Measurements from ENCODE around the gene AQP12B. TPM values are rescaled to one million over a fixed set of nuclear protein-coding genes. Genes with fewer than 3 reads are reported as not detected.
"Not testable (repeated sequence)": the region's sequence is repeated elsewhere in the genome, so short reads cannot be mapped to it uniquely, and the experiment has no call there.

Gene AQP12B
- total and polyA plus RNA-seq, 2 donors: under 0.01 to 0.11 TPM

DNA sequence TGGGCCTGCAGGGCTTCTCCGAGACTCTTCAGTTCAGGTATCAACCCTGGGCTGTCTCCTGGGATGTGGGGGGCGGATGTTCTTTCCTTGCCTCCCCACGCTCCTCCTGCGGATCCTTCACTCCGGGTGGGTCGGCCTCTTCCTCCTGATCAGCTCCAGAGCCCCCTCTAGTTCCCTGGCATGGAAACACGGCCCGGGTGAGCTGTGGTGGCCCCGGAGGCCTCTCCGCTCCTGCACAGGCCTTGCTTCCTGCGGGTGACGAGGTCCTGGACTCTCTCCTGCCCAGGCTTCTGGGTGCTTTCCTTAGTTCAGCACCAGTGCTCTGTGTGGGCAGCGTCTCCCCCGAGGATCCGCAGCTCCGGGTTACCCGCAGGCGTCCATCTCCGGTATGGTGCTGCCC, 12.9 kb upstream of the AQP12B start:
- not testable (repeated sequence) for H3K36me3 ChIP-seq (ENCODE audit: control insufficient read depth in 2 of 2, insufficient read depth in 2 of 2, low read length in 1 of 2); H3K27me3 ChIP-seq (ENCODE audit: control insufficient read depth in 2 of 2, insufficient read depth in 1 of 2, low read length in 1 of 2); DNase-seq (ENCODE audit: low read depth in 6 of 9, low spot score in 9 of 9); H3K4me3 ChIP-seq (ENCODE audit: low read length in 2 of 2); H3K9me3 ChIP-seq (ENCODE audit: control insufficient read depth in 2 of 2, insufficient read depth in 1 of 2, low read length in 1 of 2); H3K27ac ChIP-seq (ENCODE audit: low read depth in 1 of 2, low read length in 1 of 2); H3K4me1 ChIP-seq (ENCODE audit: control insufficient read depth in 2 of 2, insufficient read depth in 2 of 2, low read length in 2 of 2)
- no CpG with 5 or more reads among the region's 19 CpGs for WGBS

DNA sequence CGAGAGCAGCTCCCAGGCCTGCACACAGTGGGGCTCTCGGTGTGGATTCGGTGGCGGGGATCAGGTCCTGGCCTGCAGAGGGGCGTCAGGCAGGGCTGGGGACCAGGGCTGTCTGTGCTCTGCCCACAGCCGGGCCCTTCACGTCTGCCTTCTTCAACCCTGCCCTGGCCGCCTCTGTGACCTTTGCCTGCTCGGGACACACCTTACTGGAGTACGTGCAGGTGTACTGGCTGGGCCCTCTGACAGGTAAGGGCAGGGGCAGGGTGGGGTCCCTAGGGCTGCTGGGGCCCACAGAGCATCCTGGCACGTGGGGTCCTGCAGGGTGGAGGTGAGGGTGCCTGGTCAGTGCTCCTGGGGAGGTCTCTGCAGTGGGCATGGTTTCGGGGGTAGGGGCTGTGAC, 11.6 kb upstream of the AQP12B start:
- no CpG with 5 or more reads among the region's 12 CpGs for WGBS
- not testable (repeated sequence) for H3K9me3 ChIP-seq (ENCODE audit: control insufficient read depth in 2 of 2, insufficient read depth in 1 of 2, low read length in 1 of 2); H3K4me3 ChIP-seq (ENCODE audit: low read length in 2 of 2); H3K4me1 ChIP-seq (ENCODE audit: control insufficient read depth in 2 of 2, insufficient read depth in 2 of 2, low read length in 2 of 2); H3K27me3 ChIP-seq (ENCODE audit: control insufficient read depth in 2 of 2, insufficient read depth in 1 of 2, low read length in 1 of 2); H3K27ac ChIP-seq (ENCODE audit: low read depth in 1 of 2, low read length in 1 of 2); DNase-seq (ENCODE audit: low read depth in 6 of 9, low spot score in 9 of 9); H3K36me3 ChIP-seq (ENCODE audit: control insufficient read depth in 2 of 2, insufficient read depth in 2 of 2, low read length in 1 of 2)

DNA sequence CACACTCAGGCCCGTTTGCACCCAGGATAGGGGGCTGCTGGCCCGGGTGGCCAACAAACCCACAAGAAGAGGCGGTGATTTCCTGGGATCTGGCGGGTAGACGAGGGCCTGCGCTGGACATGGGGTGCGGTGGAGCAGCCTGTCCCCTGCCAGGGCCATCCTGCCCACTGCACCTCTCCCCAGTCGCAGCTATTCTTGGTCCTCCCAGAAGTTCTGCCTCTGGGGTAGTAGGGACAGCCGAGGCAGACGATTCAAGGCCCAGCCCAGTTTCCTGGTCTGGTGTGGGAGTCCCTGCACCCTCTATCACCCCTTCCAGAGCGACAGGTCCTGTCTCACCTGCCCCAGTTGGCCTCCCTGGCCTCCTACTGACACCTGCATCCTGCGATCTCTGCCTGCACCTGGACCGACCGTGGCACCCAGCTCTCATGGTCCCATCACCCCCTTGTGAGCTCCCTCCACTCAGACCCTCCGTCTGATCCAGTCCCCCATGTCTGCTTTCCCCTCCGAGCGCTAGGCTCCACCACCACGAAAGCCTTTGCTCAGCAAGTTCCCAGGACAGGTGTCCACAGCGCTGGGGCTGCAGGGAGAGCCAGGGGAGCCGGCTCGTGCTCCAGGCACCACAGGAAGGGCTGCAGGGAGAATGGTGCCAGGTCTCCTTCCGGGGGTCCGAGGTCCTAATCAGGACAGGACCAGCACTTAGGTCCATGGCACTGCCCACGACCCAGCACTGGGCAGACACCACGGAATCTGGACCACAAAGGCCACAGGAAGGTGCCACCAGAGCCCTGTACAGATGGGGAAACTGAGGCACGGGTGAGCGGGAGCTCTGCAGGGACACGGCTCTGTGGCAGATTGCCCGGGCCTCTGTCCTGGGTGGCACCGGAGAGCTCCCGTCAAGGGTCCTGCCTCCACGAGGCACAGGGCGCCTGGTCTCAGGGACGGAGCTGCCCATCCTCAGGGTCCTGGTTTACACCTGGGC, 10.2 kb upstream of the AQP12B start:
- DNase-seq (ENCODE audit: low read depth in 6 of 9, low spot score in 9 of 9); H3K4me1 ChIP-seq (ENCODE audit: control insufficient read depth in 2 of 2, insufficient read depth in 2 of 2, low read length in 2 of 2): not testable (repeated sequence)

DNA sequence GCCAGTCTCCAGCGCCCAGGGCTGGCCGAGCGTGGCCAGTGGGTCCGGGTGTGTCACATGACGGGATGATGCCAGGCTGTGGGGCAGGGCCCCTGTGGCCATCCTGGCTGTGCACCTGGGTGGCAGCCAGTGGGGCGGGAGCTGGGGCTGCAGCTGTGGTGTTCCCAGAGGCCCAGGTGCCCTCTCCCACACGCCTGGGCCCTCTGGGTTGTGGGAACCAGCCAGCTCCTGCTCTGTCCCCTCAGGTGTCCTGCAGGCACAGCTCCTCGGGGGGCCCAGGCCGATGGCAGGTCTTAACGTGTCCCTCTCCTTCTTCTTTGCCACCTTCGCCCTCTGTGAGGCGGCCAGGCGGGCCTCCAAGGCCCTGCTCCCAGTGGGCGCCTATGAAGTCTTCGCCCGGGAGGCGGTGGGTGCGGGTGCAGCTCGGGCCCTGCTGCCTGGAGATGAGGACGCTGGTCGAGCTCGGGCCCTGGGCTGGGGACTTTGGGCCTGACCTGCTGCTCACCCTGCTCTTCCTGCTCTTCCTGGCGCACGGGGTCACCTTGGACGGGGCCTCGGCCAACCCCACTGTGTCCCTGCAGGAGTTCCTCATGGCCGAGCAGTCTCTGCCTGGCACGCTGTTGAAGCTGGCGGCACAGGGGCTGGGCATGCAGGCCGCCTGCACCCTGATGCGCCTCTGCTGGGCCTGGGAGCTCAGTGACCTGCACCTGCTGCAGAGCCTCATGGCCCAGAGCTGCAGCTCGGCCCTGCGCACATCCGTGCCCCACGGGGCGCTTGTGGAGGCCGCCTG, 9.1 kb upstream of the AQP12B start, which contains the start of gene AQP12A:
Gene AQP12A, plus strand, starts transcription at position 236 of the 790 bp plus-strand sequence. Its CDS starts 48 bp downstream, at position 284.
- H3K27ac ChIP-seq (ENCODE audit: low read depth in 1 of 2, low read length in 1 of 2); H3K4me1 ChIP-seq (ENCODE audit: control insufficient read depth in 2 of 2, insufficient read depth in 2 of 2, low read length in 2 of 2); H3K4me3 ChIP-seq (ENCODE audit: low read length in 2 of 2); H3K36me3 ChIP-seq (ENCODE audit: control insufficient read depth in 2 of 2, insufficient read depth in 2 of 2, low read length in 1 of 2); DNase-seq (ENCODE audit: low read depth in 6 of 9, low spot score in 9 of 9); H3K27me3 ChIP-seq (ENCODE audit: control insufficient read depth in 2 of 2, insufficient read depth in 1 of 2, low read length in 1 of 2); H3K9me3 ChIP-seq (ENCODE audit: control insufficient read depth in 2 of 2, insufficient read depth in 1 of 2, low read length in 1 of 2): not testable (repeated sequence)
- 97% methylated on average over 29 of the region's 37 CpGs for WGBS

More for the DNA sequence above, 10.2 kb upstream of the AQP12B start:
- H3K27me3 ChIP-seq (ENCODE audit: control insufficient read depth in 2 of 2, insufficient read depth in 1 of 2, low read length in 1 of 2); H3K4me3 ChIP-seq (ENCODE audit: low read length in 2 of 2); H3K36me3 ChIP-seq (ENCODE audit: control insufficient read depth in 2 of 2, insufficient read depth in 2 of 2, low read length in 1 of 2); H3K9me3 ChIP-seq (ENCODE audit: control insufficient read depth in 2 of 2, insufficient read depth in 1 of 2, low read length in 1 of 2); H3K27ac ChIP-seq (ENCODE audit: low read depth in 1 of 2, low read length in 1 of 2): not testable (repeated sequence)
- 89% methylated on average over 13 of the region's 34 CpGs for WGBS

DNA sequence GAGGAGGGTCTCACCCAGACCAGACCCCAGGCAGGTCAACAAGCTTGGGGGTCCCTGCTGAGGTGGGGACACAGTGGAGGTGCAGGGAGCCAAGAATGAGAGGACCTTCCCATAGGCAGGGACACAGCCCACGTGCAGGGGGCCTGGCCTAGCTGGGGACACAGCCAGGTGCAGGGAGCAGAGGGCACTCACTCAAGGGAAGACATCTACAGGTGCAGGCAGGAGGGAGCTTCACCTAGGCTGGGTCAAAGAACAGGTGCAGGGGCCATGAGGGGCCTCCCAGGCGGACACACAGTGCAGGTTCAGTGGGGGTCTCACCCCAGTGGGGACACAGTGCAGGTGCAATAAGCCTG, 8.4 kb upstream of the AQP12B start:
- not testable (repeated sequence) for H3K9me3 ChIP-seq (ENCODE audit: control insufficient read depth in 2 of 2, insufficient read depth in 1 of 2, low read length in 1 of 2); H3K4me3 ChIP-seq (ENCODE audit: low read length in 2 of 2); DNase-seq (ENCODE audit: low read depth in 6 of 9, low spot score in 9 of 9); H3K36me3 ChIP-seq (ENCODE audit: control insufficient read depth in 2 of 2, insufficient read depth in 2 of 2, low read length in 1 of 2); H3K27ac ChIP-seq (ENCODE audit: low read depth in 1 of 2, low read length in 1 of 2); H3K4me1 ChIP-seq (ENCODE audit: control insufficient read depth in 2 of 2, insufficient read depth in 2 of 2, low read length in 2 of 2); H3K27me3 ChIP-seq (ENCODE audit: control insufficient read depth in 2 of 2, insufficient read depth in 1 of 2, low read length in 1 of 2)
- 73% methylated on average over 1 of the region's 2 CpGs for WGBS

DNA sequence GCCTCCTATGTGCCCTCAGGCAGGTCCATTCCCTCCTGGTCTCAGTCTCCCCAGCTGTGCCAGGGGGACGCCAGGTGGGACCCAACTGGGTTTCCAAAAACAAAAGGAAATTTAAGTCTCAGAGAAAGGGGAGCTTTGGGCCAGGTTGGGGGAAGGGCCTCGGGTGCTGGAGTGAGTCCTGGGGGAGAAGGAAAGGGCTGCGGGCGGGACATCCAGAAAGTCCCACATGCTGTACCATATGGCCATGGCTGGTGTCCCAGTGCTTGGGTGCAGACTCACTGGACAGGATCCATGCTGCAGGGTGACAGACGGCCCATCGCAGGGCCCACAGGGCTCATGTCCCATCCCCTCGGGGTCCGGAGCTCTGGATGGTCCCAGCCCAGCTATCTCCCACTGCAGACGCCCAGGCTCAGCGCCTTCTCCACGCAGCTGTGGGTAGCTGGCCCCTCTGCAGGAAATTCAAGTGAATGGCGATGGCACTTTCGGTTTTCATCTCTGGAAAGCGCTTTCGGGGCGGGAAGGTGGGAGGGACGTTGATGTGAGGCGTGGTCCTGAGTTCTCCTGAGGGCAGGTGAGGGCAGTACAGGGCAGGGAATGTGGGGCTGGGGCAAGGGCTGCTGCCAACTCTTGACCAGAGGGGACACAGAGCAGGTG, 7.9 kb upstream of the AQP12B start:
- not testable (repeated sequence) for DNase-seq (ENCODE audit: low read depth in 6 of 9, low spot score in 9 of 9); H3K36me3 ChIP-seq (ENCODE audit: control insufficient read depth in 2 of 2, insufficient read depth in 2 of 2, low read length in 1 of 2)
- WGBS: 81% methylated on average over 6 of the region's 18 CpGs

DNA sequence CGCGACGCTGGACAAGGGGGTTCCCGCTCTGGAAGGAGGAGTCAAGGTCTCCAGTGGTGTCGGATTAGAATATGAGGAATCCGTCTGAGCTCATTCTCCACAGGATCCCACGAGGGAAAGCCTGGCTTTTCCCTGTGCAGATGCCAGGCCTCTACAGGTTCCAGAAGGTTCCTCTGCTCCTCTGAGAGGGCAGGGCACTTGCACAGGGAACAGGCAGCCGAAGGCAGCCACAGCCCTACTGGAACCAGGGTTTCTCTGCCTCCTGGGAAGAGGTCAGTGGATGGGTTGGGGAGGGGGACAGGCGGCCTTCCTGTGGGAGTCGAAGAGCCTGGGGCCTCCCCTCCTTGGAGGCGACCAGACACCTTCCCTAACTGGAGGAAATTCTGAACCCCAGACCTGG, 7.3 kb upstream of the AQP12B start:
- Histone ChIP-seq H3K4me3 (ENCODE audit: low read length in 2 of 2) (no peak overlapping the region), H3K36me3 (ENCODE audit: control insufficient read depth in 2 of 2, insufficient read depth in 2 of 2, low read length in 1 of 2) (no peaks in the 10 kb centered on the region), H3K4me1 (ENCODE audit: control insufficient read depth in 2 of 2, insufficient read depth in 2 of 2, low read length in 2 of 2) (no peaks in the 10 kb centered on the region), H3K27ac (ENCODE audit: low read depth in 1 of 2, low read length in 1 of 2) (no peak overlapping the region), H3K27me3 (ENCODE audit: control insufficient read depth in 2 of 2, insufficient read depth in 1 of 2, low read length in 1 of 2) (no peaks in the 10 kb centered on the region), H3K9me3 (ENCODE audit: control insufficient read depth in 2 of 2, insufficient read depth in 1 of 2, low read length in 1 of 2) (no peaks in the 10 kb centered on the region)
- WGBS: 83% methylated on average over 10 of the region's 11 CpGs
- no peak for DNase-seq (ENCODE audit: low read depth in 6 of 9, low spot score in 9 of 9)

More for the DNA sequence above, 7.9 kb upstream of the AQP12B start:
- not testable (repeated sequence) for H3K9me3 ChIP-seq (ENCODE audit: control insufficient read depth in 2 of 2, insufficient read depth in 1 of 2, low read length in 1 of 2); H3K4me1 ChIP-seq (ENCODE audit: control insufficient read depth in 2 of 2, insufficient read depth in 2 of 2, low read length in 2 of 2); H3K27ac ChIP-seq (ENCODE audit: low read depth in 1 of 2, low read length in 1 of 2); H3K4me3 ChIP-seq (ENCODE audit: low read length in 2 of 2); H3K27me3 ChIP-seq (ENCODE audit: control insufficient read depth in 2 of 2, insufficient read depth in 1 of 2, low read length in 1 of 2)

DNA sequence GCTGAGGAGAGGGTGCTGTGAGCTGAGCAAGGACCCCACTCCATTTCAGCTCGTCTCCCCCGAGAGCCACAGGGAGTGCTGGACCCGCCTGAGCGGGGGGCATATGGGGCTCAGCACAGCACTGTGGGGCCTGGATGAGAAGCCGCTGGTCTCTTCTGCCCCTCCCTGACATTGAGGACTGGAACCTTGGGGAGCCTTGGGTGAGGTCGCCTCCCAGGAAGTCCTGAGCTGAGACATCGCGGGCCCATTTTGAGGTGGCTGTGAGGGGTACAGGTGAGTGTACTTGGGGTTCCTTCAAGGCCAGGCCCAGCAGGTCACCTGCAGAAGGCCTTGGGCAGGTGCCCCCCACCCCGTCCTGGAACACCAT, 5.9 kb upstream of the AQP12B start:
- Histone ChIP-seq H3K27me3 (ENCODE audit: control insufficient read depth in 2 of 2, insufficient read depth in 1 of 2, low read length in 1 of 2) (no peaks in the 10 kb centered on the region), H3K9me3 (ENCODE audit: control insufficient read depth in 2 of 2, insufficient read depth in 1 of 2, low read length in 1 of 2) (no peaks in the 10 kb centered on the region), H3K27ac (ENCODE audit: low read depth in 1 of 2, low read length in 1 of 2) (no peak overlapping the region), H3K4me3 (ENCODE audit: low read length in 2 of 2) (no peak overlapping the region), H3K4me1 (ENCODE audit: control insufficient read depth in 2 of 2, insufficient read depth in 2 of 2, low read length in 2 of 2) (no peaks in the 10 kb centered on the region), H3K36me3 (ENCODE audit: control insufficient read depth in 2 of 2, insufficient read depth in 2 of 2, low read length in 1 of 2) (no peaks in the 10 kb centered on the region)
- 98% methylated on average over 9 of the region's 9 CpGs for WGBS
- no peak for DNase-seq (ENCODE audit: low read depth in 6 of 9, low spot score in 9 of 9)
